CD4-positive, alpha-beta T cell treated with Interleukin-21 for 1 hour (primary cell): ENCODE data around the gene LAIR2.
"Not testable (repeated sequence)": the region's sequence is repeated elsewhere in the genome, so short reads cannot be mapped to it uniquely, and the experiment has no call there.

ENCODE experiments used
- DNase-seq: peaks from one replicate; pipeline ENCODE4 v3.0.0-alpha.2; 2020

The LAIR2 gene

DNA sequence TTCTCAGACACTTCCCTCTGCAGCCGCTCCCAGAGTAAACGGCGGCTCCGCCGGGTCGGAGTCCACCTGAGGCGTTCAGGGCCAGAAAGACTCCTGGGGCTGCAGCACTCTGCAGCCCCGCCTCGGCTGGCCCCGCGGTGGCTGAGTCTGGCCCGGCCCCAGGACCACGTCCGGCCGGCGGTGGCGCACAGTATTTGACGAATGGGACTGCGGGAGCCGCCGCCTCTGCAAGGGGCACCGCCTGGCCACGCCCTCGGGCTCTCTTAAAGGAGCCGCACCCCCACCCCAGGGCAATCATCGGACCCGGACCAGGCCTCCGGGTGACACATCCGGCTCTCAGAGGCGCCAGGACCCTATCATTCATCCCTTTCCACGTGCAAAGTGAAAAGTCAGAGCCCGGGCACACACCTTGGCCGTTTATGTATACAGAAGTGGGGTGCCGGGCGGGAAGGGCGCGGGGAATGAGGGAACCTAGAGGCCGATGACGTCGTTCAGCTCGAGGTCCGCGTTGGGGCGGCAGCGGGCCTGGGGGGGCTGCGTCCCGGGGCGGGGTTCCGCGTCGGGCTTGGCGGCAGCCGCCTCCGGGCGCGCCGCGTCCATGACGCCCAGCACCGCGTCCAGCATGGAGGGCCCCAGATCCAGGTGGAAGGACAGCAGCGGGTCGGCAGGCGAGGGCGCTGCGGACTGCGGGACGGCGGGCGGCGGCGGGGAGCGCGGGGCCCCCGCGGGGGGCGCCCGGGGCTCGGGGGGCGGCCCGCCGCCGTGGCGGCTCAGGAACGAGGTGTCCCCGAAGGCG, 37.8 kb upstream of the LAIR2 start:
- peak; percentile 78 for DNase-seq

DNA sequence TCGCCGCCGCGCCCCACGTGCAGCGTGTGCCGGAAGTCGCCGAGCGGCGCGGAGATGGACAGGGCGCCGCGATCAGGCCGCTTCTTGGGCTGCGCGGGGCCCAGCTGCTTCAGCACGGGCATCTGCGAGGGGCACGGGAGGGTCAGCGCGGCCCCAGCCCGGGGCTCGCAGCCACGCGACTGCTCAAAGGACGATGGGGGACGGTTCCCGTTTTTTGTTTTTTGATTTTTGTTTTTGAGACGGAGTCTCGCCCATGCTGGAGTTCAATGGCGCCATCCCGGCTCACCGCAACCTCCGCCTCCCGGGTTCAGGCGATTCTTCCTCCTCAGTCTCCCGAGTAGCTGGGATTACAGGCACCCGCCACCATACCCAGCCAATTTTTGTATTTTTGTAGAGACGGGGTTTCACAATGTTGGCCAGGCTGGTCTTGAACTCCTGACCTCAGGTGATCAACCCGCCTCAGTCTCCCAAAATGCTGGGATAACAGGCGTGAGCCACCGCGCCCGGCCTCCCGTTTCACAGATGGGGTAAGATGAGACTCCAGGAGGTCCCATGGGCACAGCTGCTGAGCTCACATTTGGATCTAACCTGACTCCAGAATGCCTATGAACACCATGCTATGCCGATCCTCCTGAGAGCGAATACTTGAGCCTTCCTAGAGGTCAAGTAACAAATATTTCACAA, 37.1 kb upstream of the LAIR2 start:
- no peak for DNase-seq

DNA sequence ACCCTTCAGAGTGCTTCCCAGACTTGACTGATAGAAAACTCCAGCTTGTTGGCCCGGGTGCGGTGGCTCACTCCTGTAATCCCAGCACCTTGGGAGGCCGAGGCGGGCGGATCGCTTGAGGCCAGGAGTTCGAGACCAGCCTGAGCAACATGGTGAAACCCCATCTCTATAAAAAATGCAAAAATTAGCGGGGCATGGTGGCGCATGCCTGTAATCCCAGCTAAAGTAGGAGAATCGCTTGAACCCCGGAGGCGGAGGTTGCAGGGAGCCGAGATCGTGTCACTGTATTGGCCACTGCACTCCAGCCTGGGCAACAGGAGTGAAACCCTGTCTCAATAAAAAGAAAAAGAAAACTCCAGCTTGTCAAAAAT, 36.5 kb upstream of the LAIR2 start:
- not testable (repeated sequence) for DNase-seq

GRCh38 chr19:54469496-54469934, 33.1 kb upstream of the LAIR2 start:
- DNase-seq: no peak

DNA sequence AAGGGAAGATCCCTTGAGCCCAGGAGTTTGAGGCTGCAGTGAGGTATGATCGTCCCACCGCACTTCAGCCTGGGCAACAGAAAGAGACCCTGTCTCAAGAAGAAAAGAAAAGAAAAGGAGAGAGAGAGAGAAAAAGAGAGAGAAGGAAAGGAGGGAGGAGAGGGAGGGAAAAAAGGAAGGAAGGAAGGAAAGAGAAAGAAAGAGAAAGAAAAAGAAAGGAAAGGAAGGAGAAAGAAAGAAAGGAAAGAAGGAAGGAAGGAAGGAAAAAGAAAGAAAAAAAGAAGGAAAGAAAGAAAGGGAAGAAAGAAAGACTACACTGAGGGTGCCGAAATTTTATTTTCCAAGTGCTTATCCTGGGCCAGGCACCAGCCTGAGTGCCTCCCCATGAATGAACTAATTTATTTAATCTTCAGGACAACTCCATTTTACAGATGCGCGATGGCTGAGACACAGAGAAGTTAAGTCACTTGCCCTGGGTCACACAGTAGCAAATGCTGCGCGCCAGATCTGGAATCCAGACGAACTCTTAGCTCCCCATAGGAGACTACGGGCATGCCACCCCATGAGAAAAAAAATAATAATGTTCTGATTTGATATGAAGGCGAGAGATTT, 32.2 kb upstream of the LAIR2 start:
- DNase-seq: no peak

DNA sequence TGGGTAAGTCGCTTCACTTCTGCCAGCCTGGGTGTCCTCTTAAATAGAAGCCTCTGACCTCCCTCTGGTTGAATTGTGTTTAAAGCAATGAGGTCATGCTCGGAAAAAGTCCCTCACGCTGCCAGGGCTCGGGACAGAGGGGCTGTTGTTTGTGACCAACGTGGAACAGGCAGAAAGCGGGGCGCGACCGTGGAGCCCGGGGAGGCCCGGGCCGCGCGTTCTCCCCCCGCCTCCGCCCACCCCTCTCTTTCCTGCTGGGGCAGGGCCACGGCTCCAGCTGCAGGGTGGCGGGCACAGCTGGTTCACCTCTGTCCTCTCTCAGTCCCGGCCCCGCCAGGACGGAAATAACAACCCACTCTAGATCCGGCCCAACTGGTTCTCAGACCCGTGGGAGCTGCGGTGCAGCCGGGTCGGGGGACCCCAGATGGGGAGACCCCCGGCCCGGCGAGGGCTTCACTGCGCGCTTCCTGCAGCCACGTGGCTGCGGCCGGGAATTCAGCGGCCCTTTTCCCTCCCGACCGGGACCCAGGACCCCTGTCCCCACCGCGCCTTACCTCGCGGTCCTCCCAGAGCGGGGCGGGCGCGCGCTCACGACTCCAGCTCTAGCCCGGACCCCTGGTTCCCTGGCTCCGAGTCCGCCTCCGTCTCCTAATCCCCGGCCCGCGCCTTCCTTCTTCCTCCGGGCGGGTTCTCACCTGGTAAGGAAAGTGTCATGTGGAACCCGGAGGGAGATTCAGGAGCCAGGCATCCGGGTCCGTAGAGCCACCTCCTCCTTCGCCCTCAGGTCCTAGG, 31.4 kb upstream of the LAIR2 start:
- no peak for DNase-seq

DNA sequence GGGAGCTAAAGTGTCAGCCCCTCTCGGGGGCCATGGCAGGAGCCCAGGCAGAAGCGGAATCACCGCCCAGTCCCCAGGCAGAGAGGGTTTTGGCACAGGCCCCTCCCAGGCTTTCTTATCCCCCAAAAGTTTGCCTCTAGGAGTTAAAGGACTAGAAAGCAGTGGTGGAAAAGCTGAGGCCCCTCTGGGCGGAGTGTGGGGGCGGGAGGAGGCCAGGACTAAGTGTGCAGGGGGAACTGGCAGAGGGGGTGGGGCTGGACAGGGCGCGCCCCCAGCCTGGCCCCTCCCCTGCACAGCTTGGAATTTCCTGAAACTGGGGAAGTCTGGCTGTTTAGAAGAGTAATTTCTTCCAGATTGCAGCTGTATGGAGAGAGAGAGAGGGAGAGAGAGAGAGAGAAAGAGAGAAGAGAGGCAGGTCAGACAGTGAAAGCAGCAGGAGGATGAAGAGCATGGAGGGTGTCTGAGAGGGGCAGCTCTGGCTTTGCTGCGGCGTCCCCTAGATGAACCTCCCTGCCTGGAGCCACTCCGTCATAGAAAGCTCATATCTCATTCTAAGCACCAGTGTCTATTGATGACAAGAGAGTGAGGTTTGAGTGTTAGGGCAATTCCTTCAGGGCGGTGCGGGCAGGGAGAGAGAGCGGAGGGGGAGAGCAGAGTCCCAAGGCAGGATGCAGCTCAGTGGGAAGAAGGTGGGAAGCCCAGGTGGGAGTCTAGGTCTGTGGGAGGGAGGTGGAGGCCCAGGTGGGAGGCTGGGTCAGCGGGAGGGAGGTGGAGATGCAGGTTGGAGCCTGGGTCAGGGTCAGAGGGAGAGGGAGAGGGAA, 29.4 kb upstream of the LAIR2 start, which contains the start of gene CDC42EP5:
TSS of gene CDC42EP5 (minus strand) at position 226 of the 821 bp plus-strand sequence. CDS start 7,749 bp downstream, outside the sequence.
- no peak for DNase-seq

- DNase-seq: no peak
Measured at GRCh38 chr19:54473892-54474372, 28.7 kb upstream of the LAIR2 start.

DNA sequence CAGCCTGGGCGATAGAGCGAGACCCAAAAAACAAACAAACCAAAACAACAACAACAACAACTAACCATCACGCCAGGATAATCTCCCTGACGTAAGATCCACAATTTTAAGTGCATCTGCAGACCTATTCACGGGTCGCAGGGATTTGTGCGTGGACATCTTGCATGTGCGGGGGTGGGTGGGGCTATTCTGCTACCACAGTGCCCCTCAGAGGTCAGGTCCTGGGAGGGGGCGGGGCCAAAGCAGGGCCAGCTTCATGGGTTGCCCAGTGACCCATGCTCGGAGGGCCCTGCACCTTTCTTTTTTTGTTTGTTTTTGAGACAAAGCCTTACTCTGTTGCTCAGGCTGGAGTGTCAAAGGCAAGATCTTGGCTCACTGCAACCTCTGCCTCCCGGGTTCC, 26.9 kb upstream of the LAIR2 start:
- no peak for DNase-seq

GRCh38 chr19:54477650-54478049, 25.0 kb upstream of the LAIR2 start:
- no peak for DNase-seq

DNA sequence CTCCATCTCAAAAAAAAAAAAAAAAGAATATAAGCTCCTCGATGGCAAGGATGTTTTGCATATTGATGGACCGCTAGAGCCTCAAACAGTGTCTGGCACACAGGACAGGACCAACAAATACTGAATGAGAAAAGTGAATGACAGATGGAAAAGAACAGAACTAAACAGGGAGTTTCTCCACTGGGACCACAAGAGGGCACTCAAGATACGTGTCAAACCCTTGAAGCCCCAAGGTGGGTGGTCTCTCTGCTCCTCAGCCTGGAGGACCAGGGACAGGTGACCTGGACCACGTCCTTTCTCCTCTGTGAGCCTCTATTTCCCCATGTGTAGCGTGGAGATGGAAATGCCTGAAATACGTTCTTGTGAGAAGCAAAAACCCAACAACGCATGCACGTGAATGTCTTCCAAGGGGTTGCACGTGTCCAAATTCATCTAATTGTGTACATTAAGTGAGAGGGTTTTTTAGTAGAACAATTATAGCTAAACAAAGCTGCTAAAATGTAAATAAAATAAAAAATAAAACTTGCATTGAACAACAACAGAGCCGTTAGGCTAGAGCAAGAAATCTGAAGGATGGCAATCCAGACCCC, 23.9 kb upstream of the LAIR2 start:
- DNase-seq: peak; percentile 48

- DNase-seq: no peak
Measured at GRCh38 chr19:54480051-54480450, 22.6 kb upstream of the LAIR2 start.

- DNase-seq: peak; percentile 42
Measured at GRCh38 chr19:54481326-54481930, 21.2 kb upstream of the LAIR2 start.

- no peak for DNase-seq
Measured at GRCh38 chr19:54482889-54483288, 19.7 kb upstream of the LAIR2 start.

DNA sequence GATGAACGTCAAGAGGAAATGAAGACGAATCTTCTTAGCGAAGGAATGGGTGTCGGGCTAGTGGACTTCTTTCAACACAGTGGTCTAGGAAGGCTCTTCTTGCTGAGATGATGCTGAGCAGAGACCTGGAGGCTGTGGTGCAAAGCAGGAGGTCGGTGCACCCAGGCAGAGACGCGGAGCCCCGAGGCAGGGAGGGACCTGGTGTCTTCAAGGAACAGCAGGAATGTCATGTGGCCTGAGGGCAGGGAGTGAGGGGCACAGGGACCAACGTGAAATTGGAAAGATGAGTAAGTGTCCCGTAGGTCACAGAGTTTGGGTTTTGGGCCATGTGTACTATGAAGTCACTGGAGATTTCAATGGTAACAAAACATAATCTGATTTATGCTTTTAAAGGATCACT, 18.2 kb upstream of the LAIR2 start:
- DNase-seq: no peak

GRCh38 chr19:54485851-54486250, 16.8 kb upstream of the LAIR2 start:
- DNase-seq: no peak

DNA sequence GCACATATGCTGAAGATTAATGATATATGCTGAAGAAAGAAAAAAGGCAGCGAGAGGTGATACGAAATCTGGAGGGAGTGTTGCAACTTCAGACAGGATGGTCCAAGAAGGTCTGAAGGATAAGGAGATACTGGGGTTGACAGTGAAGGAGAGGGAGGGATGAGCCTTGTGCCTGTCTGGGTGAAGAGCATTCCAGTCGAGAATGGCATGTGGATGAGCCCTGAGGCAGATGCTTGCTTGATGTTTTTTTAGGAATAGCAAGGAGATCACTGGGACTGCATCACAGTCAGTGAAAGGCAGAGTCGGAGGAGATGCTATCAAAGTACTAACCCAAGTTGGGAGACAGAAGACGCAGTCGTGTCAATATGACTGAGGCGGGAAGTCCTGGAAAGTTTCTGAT, 13.3 kb upstream of the LAIR2 start:
- no peak for DNase-seq

DNA sequence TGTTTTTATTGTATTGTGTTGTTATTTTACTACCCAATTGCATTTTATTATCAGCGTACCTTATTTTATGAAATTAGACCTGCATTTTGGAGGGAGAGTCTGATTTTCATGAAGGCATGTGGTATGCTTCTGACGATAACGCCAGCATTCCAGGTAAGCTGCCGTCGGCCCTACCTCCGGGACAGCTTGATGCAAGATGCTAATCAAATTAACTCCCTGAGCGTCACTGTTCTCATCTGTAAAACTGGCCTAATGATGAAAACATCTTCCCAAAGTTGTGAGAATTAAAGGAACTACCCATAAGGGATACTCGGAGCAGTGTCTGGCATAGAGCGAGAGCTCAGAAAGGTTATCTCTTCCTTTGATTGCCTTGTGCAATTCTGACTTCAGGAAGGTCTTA, 12.9 kb upstream of the LAIR2 start:
- no peak for DNase-seq

GRCh38 chr19:54492568-54492967, 10.1 kb upstream of the LAIR2 start:
- DNase-seq: no peak

GRCh38 chr19:54493056-54493455, 9.6 kb upstream of the LAIR2 start:
- DNase-seq: not testable (repeated sequence)

- DNase-seq: no peak
Measured at GRCh38 chr19:54493967-54494585, 8.6 kb upstream of the LAIR2 start.
